Calu3 (cell line): ENCODE results near the gene TIMP2. TPM values are rescaled to one million over a fixed set of nuclear protein-coding genes. Genes with fewer than 3 reads are reported as not detected.

Experiments used
- BruUV-seq: library from RNA; stranded (reverse); fragments of 400-500 nt; replicated peaks from 2 replicates; lab custom pipeline; 2021; lab: Mats Ljungman, UMichigan
- CTCF ChIA-PET: fragments of 300-600 bp; sonication (Branson Sonifier 250); formaldehyde crosslinking; loops from one replicate; lab custom pipeline; 2022; ENCODE audit warnings: antibody characterized with exemption; lab: Charles Lee
- DNase-seq: peaks from one replicate; pipeline ENCODE4 v3.0.0; 2022
- H3K27ac Mint-ChIP-seq: one replicate; pipeline ENCODE4 v1.8.0; 2022; ENCODE audit warnings: mixed read lengths; ENCODE audit not compliant: unreplicated experiment
- H3K27me3 Mint-ChIP-seq: one replicate; pipeline ENCODE4 v1.8.0; 2022; ENCODE audit warnings: mixed read lengths; ENCODE audit not compliant: unreplicated experiment
- H3K36me3 Mint-ChIP-seq: one replicate; pipeline ENCODE4 v1.8.0; 2022; ENCODE audit warnings: mild to moderate bottlenecking, moderate library complexity, mixed read lengths; ENCODE audit not compliant: insufficient read depth, unreplicated experiment
- H3K4me1 Mint-ChIP-seq: one replicate; pipeline ENCODE4 v1.8.0; 2022; ENCODE audit warnings: mild to moderate bottlenecking, low read depth, mixed read lengths; ENCODE audit not compliant: unreplicated experiment
- H3K4me3 Mint-ChIP-seq: one replicate; pipeline ENCODE4 v1.8.0; 2022; ENCODE audit warnings: mild to moderate bottlenecking, low read depth, moderate library complexity, mixed read lengths; ENCODE audit not compliant: unreplicated experiment
- H3K9me3 Mint-ChIP-seq: one replicate; pipeline ENCODE4 v1.8.0; 2022; ENCODE audit warnings: low read depth, mixed read lengths; ENCODE audit not compliant: unreplicated experiment
- intact Hi-C: fragments of 100-400 bp; cut with micrococcal nuclease; formaldehyde crosslinking; loops from one replicate; pipeline ENCODE4 v1.10.0; 2022; ENCODE audit not compliant: unreplicated experiment
- total RNA-seq: library from RNA; stranded (reverse); gene quantifications from 2 replicates; pipeline ENCODE4 v1.2.3, GENCODE V29; 2022
- TF ChIP-seq, protein P1 (sequence below): fragments of 200-600 bp; IDR thresholded peaks from one replicate; pipeline ENCODE4 v1.8.0; 2022; ENCODE audit warnings: antibody characterized with exemption; ENCODE audit not compliant: unreplicated experiment

TIMP2 gene
- total RNA-seq, 1 experiment from 2014 or later = 246 TPM

- H3K27me3 Mint-ChIP-seq = no peaks in the 10 kb centered on the region
- no peaks in the 10 kb centered on the region for H3K9me3 Mint-ChIP-seq
- BruUV-seq = no TSS peak
- no peak for DNase-seq
- peak overlapping the region; percentile 19 for H3K27ac Mint-ChIP-seq
- peaks cover 45% of the 10 kb centered on the region for H3K36me3 Mint-ChIP-seq
- peaks cover 27% of the 10 kb centered on the region for H3K4me1 Mint-ChIP-seq
- intact Hi-C loops = no loop called here
- TF ChIP-seq, protein P1, sequence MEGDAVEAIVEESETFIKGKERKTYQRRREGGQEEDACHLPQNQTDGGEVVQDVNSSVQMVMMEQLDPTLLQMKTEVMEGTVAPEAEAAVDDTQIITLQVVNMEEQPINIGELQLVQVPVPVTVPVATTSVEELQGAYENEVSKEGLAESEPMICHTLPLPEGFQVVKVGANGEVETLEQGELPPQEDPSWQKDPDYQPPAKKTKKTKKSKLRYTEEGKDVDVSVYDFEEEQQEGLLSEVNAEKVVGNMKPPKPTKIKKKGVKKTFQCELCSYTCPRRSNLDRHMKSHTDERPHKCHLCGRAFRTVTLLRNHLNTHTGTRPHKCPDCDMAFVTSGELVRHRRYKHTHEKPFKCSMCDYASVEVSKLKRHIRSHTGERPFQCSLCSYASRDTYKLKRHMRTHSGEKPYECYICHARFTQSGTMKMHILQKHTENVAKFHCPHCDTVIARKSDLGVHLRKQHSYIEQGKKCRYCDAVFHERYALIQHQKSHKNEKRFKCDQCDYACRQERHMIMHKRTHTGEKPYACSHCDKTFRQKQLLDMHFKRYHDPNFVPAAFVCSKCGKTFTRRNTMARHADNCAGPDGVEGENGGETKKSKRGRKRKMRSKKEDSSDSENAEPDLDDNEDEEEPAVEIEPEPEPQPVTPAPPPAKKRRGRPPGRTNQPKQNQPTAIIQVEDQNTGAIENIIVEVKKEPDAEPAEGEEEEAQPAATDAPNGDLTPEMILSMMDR = no peak
- H3K4me3 Mint-ChIP-seq = no peak overlapping the region
- CTCF ChIA-PET = no interaction called here
Observed at GRCh38 chr17:78875363-78876093, 49.7 kb downstream of the TIMP2 start.

DNA sequence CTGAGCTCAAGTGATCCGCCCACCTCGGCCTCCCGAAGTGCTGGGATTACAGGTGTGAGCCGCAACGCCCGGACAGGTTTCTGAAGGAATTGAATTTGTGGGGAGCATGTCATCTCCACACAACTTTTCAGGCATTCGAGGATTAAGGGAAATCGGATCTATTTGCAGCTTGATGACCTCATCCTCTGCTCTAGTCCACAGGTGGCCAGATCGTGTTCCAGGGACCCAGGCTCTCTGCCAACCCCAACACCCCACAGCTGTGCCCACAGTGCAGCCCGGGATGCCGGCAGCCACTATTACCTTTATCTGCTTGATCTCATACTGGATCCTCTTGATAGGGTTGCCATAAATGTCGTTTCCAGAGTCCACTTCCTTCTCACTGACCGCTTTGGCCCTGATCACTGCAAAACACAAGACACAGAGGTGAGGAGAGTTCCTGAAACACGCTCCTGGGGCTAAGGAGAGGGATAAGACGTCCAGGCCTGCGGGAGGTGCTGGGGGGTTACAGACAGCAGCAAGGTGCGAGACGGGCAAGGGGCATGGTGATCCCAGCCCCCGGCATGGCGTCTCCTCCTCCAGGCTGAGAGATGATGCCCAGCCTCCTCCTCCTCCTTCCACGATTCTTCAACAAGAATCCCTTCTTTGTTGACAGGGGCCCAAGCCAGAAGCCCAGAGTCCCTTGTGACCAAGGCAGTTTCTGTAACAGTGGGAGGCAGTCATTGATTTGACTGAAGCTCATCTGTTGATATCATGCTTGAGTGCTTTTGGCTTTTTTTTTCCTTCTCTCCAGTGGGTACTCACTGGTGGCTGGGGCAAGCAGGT, 51.5 kb downstream of the TIMP2 start:
- CTCF ChIA-PET = no interaction called here
- DNase-seq = no peak
- TF ChIP-seq, protein P1 = no peak
- Mint-ChIP-seq H3K4me1 (peaks cover 27% of the 10 kb centered on the region), H3K9me3 (no peaks in the 10 kb centered on the region), H3K4me3 (no peak overlapping the region), H3K27ac (no peak overlapping the region), H3K36me3 (peaks cover 47% of the 10 kb centered on the region), H3K27me3 (no peaks in the 10 kb centered on the region)
- BruUV-seq = no TSS peak
- intact Hi-C loops = no loop called here

- Mint-ChIP-seq H3K4me1 (peaks cover 27% of the 10 kb centered on the region), H3K4me3 (no peak overlapping the region), H3K27ac (no peak overlapping the region), H3K27me3 (no peaks in the 10 kb centered on the region), H3K9me3 (no peaks in the 10 kb centered on the region), H3K36me3 (peaks cover 60% of the 10 kb centered on the region)
- TF ChIP-seq, protein P1 = no peak
- DNase-seq = no peak
- BruUV-seq = no TSS peak
- intact Hi-C loops = no loop called here
- CTCF ChIA-PET = interaction anchor here (0.7 kb wide), 2 partner anchors 15 to 90 kb away, joined by 4 to 6 read pairs; no protein-coding TSS in a partner anchor
Observed at GRCh38 chr17:78872486-78872885, 52.7 kb downstream of the TIMP2 start.

- intact Hi-C loops = no loop called here
- Mint-ChIP-seq H3K27ac (no peak overlapping the region), H3K27me3 (no peaks in the 10 kb centered on the region), H3K36me3 (peaks cover 60% of the 10 kb centered on the region), H3K4me1 (peaks cover 11% of the 10 kb centered on the region), H3K4me3 (no peak overlapping the region), H3K9me3 (no peaks in the 10 kb centered on the region)
- no TSS peak for BruUV-seq
- TF ChIP-seq, protein P1 = no peak
- no peak for DNase-seq
- CTCF ChIA-PET = no interaction called here
Observed at GRCh38 chr17:78870621-78871020, 54.6 kb downstream of the TIMP2 start.
